ENCODE results near the gene TDRD12. TPM values are rescaled to one million over a fixed set of nuclear protein-coding genes. Genes with fewer than 3 reads are reported as not detected.

TDRD12 gene, protein sequence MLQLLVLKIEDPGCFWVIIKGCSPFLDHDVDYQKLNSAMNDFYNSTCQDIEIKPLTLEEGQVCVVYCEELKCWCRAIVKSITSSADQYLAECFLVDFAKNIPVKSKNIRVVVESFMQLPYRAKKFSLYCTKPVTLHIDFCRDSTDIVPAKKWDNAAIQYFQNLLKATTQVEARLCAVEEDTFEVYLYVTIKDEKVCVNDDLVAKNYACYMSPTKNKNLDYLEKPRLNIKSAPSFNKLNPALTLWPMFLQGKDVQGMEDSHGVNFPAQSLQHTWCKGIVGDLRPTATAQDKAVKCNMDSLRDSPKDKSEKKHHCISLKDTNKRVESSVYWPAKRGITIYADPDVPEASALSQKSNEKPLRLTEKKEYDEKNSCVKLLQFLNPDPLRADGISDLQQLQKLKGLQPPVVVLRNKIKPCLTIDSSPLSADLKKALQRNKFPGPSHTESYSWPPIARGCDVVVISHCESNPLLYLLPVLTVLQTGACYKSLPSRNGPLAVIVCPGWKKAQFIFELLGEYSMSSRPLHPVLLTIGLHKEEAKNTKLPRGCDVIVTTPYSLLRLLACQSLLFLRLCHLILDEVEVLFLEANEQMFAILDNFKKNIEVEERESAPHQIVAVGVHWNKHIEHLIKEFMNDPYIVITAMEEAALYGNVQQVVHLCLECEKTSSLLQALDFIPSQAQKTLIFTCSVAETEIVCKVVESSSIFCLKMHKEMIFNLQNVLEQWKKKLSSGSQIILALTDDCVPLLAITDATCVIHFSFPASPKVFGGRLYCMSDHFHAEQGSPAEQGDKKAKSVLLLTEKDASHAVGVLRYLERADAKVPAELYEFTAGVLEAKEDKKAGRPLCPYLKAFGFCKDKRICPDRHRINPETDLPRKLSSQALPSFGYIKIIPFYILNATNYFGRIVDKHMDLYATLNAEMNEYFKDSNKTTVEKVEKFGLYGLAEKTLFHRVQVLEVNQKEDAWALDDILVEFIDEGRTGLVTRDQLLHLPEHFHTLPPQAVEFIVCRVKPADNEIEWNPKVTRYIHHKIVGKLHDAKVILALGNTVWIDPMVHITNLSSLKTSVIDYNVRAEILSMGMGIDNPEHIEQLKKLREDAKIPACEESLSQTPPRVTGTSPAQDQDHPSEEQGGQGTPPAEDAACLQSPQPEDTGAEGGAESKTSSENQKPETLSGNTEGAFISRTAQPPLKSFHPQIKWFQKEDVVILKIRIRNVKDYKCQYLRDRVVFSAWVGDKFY (N-terminal part only)
- 0.14 and 0.22 TPM in 2 replicates for total RNA-seq

GRCh38 chr19:32719611-32720059 is at the start of gene TDRD12:
TSS of gene TDRD12 (plus strand) at chr19:32719767. CDS start at chr19:32720073, 306 bp downstream.

GRCh38 chr19:32674931-32675719 is 44.4 kb upstream of the TDRD12 start, which contains the start of gene ANKRD27:
TSS of gene ANKRD27 (minus strand) at chr19:32675180. CDS start at chr19:32659015, 16,165 bp downstream.

DNA sequence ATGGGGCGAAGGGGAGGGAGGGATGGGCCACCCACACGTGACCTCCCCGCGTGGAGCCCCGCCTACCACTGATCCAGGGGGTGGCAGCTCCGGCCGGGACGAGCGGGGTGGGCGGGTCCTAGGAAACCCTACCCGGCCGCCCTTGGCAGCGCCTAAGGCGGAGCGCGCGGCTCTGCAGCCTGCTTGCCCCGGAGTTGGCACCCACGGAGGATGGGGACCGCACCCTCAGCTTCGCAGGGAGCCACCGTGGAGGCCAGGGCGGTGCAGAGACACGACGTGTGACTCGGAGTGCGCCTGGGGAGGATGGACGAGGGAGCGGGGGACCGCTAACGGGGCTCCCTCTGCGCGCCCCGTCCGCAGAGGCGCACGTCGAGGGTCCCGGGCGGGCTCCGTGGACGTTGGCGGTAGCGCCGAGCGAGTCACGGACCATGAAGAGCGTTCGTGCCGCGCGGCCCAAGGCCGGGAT is 43.8 kb upstream of the TDRD12 start, which contains the start of gene RGS9BP:
Gene RGS9BP, plus strand, starts transcription at position 129 of the 466 bp plus-strand sequence. CDS start 416 bp downstream, outside the sequence.

GRCh38 chr19:32691291-32691951 is 28.1 kb upstream of the TDRD12 start, which contains the start of gene NUDT19:
TSS of gene NUDT19 (plus strand) at chr19:32691821. CDS start at chr19:32691961, 140 bp downstream.

DNA sequence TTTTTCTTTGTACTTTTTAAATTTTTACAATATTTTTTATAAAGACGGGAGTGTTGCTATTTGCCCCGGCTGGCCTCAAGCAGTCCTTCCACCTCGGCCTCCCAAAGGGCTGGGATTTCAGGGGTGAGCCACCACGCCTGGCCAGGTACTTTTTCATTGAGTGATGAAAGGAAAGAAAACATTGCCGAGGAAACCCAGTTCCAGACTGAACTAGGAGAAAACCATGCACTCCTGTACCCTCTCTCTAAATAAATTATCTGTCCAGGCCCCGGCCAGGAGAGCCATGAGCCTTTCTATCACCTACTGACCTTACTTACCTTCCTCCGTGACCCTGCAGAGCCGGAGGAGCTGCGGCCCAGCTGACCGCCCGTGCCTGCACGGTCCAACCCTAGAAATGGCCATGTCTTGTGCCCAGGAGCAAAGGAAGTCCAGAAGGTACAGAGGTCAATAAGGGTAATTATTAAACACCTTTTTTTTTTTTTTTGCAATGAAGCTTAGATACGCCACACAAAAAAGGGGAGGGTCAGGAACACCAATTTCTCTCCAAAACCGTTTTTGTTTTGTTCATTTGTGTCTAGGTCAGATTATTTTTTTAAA is 149.9 kb downstream of the TDRD12 start, which contains the start of gene SLC7A9:
Gene SLC7A9, minus strand, starts transcription at position 399 of the 597 bp plus-strand sequence. CDS start 1,233 bp downstream, outside the sequence.

Small RNA genes within 50 kb of the gene (small RNA-seq; reads per million reads assigned to genes)
- gene RN7SKP22 (ENCODE audit: low replicate concordance): not detected

Other genes with a start within 250 kb of the TDRD12 start
- 62.7 and 99.1 TPM in 2 replicates for gene PDCD5, start 138.6 kb upstream of the TDRD12 start, total RNA-seq
- gene ANKRD27, start 44.6 kb upstream of the TDRD12 start, total RNA-seq: 33.3 and 39.5 TPM in 2 replicates
- 0.29 and 0.88 TPM in 2 replicates for gene RGS9BP, start 43.9 kb upstream of the TDRD12 start, total RNA-seq
- 4.8 and 12.0 TPM in 2 replicates for gene NUDT19, start 27.9 kb upstream of the TDRD12 start, total RNA-seq
- not detected in 2 replicates for gene SLC7A9, start 150.0 kb downstream of the TDRD12 start, total RNA-seq

All from placental pericyte (primary cell).